ENCODE measurements around the gene SPNS2.

DNA sequence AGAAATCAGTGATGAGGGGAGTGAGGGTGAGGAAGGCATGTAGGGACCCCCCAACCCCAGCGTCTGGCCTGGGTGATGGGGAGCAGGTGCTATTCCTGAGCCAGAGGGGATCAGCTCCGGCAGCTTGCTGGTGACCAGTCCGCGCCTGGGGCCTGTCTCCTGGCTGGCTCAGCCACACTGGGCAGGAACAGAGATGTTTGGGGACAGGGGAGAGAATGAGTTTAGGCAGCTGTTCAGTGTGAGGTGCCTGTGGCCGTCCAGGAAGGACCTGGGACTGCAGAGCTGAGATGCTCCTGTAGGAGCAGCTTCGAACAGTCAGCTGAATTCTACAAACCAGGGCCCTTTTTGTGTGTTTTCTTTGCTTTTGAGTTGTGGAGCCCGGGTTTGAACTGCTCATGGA, 23.2 kb upstream of the SPNS2 start:
- no peak for TF ChIP-seq CTCF (conservative IDR thresholded peaks at IDR 0.05; ENCODE audit: low read depth, low read length)
- no peak for TF ChIP-seq EZH2 (IDR thresholded peaks at IDR 0.05; ENCODE audit: low read length, unreplicated experiment)
